Progenitor cell of endocrine pancreas (in vitro differentiated cells): Measurements from ENCODE around the gene ABCG2. TPM values are rescaled to one million over a fixed set of nuclear protein-coding genes. Genes with fewer than 3 reads are reported as not detected.

Experiments used
- DNase-seq: peaks from one replicate; pipeline ENCODE4 v3.0.0; 2021; ENCODE audit warnings: low spot score; ENCODE audit not compliant: unreplicated experiment
- H3K27ac Mint-ChIP-seq: 2 replicates; pipeline ENCODE4 v1.8.0; 2021; ENCODE audit warnings: mild to moderate bottlenecking, moderate library complexity, mixed read lengths
- H3K27me3 Mint-ChIP-seq: 2 replicates; pipeline ENCODE4 v1.8.0; 2021; ENCODE audit warnings: mixed read lengths
- H3K36me3 Mint-ChIP-seq: 2 replicates; pipeline ENCODE4 v1.8.0; 2022; ENCODE audit warnings: mixed read lengths; ENCODE audit not compliant: insufficient read depth
- H3K4me1 Mint-ChIP-seq: 2 replicates; pipeline ENCODE4 v1.8.0; 2021; ENCODE audit warnings: low read depth, mixed read lengths
- H3K4me3 Mint-ChIP-seq: 2 replicates; pipeline ENCODE4 v1.8.0; 2021; ENCODE audit warnings: low read depth, mild to moderate bottlenecking, moderate library complexity, mixed read lengths
- H3K9me3 Mint-ChIP-seq: 2 replicates; pipeline ENCODE4 v1.8.0; 2021; ENCODE audit warnings: low read depth, mixed read lengths
- total RNA-seq: library from RNA; stranded (reverse); gene quantifications from 2 replicates; pipeline ENCODE4 v1.2.1, GENCODE V29; 2021
- TF ChIP-seq, protein P1 (sequence below): fragments of 200-600 bp; sonication (generic); IDR thresholded peaks from one replicate; pipeline ENCODE4 v1.5.0; 2021; ENCODE audit warnings: antibody characterized with exemption, mild to moderate bottlenecking; ENCODE audit not compliant: unreplicated experiment

The ABCG2 gene
- total RNA-seq, 1 donor from 2014 or later: 2.3 TPM

GRCh38 chr4:88144048-88144447 lies 14.4 kb downstream of the ABCG2 start:
- H3K9me3 Mint-ChIP-seq: no peaks in the 10 kb centered on the region
- H3K4me1 Mint-ChIP-seq: peaks cover 24% of the 10 kb centered on the region
- TF ChIP-seq, protein P1, sequence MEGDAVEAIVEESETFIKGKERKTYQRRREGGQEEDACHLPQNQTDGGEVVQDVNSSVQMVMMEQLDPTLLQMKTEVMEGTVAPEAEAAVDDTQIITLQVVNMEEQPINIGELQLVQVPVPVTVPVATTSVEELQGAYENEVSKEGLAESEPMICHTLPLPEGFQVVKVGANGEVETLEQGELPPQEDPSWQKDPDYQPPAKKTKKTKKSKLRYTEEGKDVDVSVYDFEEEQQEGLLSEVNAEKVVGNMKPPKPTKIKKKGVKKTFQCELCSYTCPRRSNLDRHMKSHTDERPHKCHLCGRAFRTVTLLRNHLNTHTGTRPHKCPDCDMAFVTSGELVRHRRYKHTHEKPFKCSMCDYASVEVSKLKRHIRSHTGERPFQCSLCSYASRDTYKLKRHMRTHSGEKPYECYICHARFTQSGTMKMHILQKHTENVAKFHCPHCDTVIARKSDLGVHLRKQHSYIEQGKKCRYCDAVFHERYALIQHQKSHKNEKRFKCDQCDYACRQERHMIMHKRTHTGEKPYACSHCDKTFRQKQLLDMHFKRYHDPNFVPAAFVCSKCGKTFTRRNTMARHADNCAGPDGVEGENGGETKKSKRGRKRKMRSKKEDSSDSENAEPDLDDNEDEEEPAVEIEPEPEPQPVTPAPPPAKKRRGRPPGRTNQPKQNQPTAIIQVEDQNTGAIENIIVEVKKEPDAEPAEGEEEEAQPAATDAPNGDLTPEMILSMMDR: no peak
- no peak overlapping the region for H3K27ac Mint-ChIP-seq
- H3K4me3 Mint-ChIP-seq: no peak overlapping the region
- H3K27me3 Mint-ChIP-seq: peaks cover 12% of the 10 kb centered on the region
- no peak for DNase-seq
- no peaks in the 10 kb centered on the region for H3K36me3 Mint-ChIP-seq

DNA sequence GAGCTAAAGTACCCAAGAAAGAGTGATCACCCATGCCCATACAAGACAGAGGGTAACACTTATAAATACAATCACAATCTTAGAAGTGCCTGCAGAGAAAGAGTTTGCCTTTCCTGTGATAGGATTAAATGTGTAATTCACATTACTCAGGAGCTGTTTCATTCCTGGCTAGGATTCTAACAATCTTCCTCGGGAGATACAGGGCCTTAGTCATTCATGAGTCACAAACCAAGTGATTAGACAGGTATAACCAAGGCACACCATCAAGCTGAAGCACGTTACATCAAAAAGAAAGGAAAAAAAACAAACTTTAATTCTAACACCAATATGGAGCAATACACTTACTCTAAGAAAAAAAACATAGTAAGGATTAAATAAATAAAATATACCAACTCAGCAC lies 14.9 kb downstream of the ABCG2 start:
- Mint-ChIP-seq H3K4me3 (no peak overlapping the region), H3K36me3 (no peaks in the 10 kb centered on the region), H3K27ac (no peak overlapping the region), H3K9me3 (no peaks in the 10 kb centered on the region), H3K27me3 (peaks cover 8% of the 10 kb centered on the region), H3K4me1 (peaks cover 20% of the 10 kb centered on the region)
- DNase-seq: no peak
- TF ChIP-seq, protein P1: no peak

GRCh38 chr4:88138561-88138960 lies 19.9 kb downstream of the ABCG2 start:
- no peak overlapping the region for H3K4me3 Mint-ChIP-seq
- peaks cover 4% of the 10 kb centered on the region for H3K4me1 Mint-ChIP-seq
- no peak for DNase-seq
- TF ChIP-seq, protein P1: no peak
- H3K36me3 Mint-ChIP-seq: no peaks in the 10 kb centered on the region
- no peaks in the 10 kb centered on the region for H3K27me3 Mint-ChIP-seq
- H3K27ac Mint-ChIP-seq: no peak overlapping the region
- H3K9me3 Mint-ChIP-seq: no peaks in the 10 kb centered on the region

DNA sequence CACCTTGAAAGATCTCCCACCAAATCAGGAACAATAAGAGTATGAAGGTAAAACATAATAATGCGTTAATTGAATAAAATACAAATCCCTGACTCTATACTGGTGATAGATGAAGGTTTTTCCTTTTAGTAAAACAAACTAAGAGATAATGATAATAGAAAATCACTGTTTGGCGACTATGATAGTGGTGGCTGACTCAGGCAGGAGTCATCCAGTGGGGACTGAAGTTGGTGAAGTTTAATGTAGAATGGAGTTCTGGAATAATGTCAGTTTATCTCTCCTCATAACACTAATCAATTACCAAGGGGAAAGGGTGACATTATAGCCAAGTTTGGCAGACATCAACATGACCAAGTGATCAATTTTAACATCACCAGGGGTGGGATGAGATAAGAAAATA lies 21.3 kb downstream of the ABCG2 start:
- H3K9me3 Mint-ChIP-seq: peaks cover 3% of the 10 kb centered on the region
- TF ChIP-seq, protein P1: no peak
- no peak overlapping the region for H3K4me3 Mint-ChIP-seq
- no peak overlapping the region for H3K27ac Mint-ChIP-seq
- no peaks in the 10 kb centered on the region for H3K36me3 Mint-ChIP-seq
- peaks cover 4% of the 10 kb centered on the region for H3K4me1 Mint-ChIP-seq
- no peak for DNase-seq
- H3K27me3 Mint-ChIP-seq: no peaks in the 10 kb centered on the region

DNA sequence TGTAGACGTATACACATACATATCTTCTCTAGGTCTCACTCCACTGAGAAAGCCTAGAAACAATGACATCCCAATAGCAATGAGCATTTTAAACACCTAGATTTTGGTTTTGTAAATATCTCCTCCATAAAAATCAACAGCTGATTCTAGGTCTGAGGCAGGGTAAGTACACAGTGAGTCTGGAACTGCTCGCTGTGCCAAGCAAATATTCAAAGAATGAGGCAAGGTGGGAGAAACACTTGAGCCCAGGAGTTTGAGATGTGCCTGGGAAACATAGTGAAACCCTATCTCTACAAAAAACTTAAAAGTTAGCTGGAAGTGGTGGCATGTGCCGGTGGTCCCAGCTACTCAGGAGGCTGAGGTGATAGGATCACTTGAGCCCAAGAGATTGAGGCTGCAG lies 22.2 kb downstream of the ABCG2 start:
- H3K27me3 Mint-ChIP-seq: no peaks in the 10 kb centered on the region
- H3K4me1 Mint-ChIP-seq: peaks cover 1% of the 10 kb centered on the region
- DNase-seq: no peak
- peaks cover 3% of the 10 kb centered on the region for H3K9me3 Mint-ChIP-seq
- no peak overlapping the region for H3K27ac Mint-ChIP-seq
- TF ChIP-seq, protein P1: no peak
- H3K4me3 Mint-ChIP-seq: no peak overlapping the region
- H3K36me3 Mint-ChIP-seq: no peaks in the 10 kb centered on the region
